Activated CD8-positive, alpha-beta memory T cell treated with anti-CD3 and anti-CD28 coated beads, Interleukin-2, amount 10 ng/mL, durations not matched to agents 7 days and 5 days (primary cell): ENCODE results near the gene PDPK1. TPM values are rescaled to one million over a fixed set of nuclear protein-coding genes. Genes with fewer than 3 reads are reported as not detected.

Experiments used
- ATAC-seq: fragments of 150-1000 bp; cut with Tn5 transposase; one replicate; pipeline ENCODE4 v1.10.0; 2021; ENCODE audit warnings: moderate library complexity
- CTCF ChIA-PET: fragments of 350-600 bp; sonication (Branson Sonifier 250); formaldehyde crosslinking; loops from one replicate; lab custom pipeline; 2021; ENCODE audit warnings: antibody characterized with exemption; lab: Charles Lee
- DNase-seq: peaks from one replicate; pipeline ENCODE4 v3.0.0-alpha.2; 2020
- H3K27ac Mint-ChIP-seq: one replicate; pipeline ENCODE4 v1.8.0; 2021; ENCODE audit warnings: mild to moderate bottlenecking, mixed read lengths
- H3K27me3 Mint-ChIP-seq: one replicate; pipeline ENCODE4 v1.8.0; 2021; ENCODE audit warnings: mixed read lengths
- H3K36me3 Mint-ChIP-seq: one replicate; pipeline ENCODE4 v1.8.0; 2021; ENCODE audit warnings: mild to moderate bottlenecking, mixed read lengths
- H3K4me1 Mint-ChIP-seq: one replicate; pipeline ENCODE4 v1.8.0; 2021; ENCODE audit warnings: mixed read lengths
- H3K4me3 Mint-ChIP-seq: one replicate; pipeline ENCODE4 v1.8.0; 2021; ENCODE audit warnings: mild to moderate bottlenecking, moderate library complexity, mixed read lengths
- H3K9me3 Mint-ChIP-seq: one replicate; pipeline ENCODE4 v1.8.0; 2022; ENCODE audit warnings: low read depth, mixed read lengths
- total RNA-seq, 2 experiments: library from RNA; stranded (reverse); gene quantifications; one replicate each; pipeline ENCODE4 v1.2.3, GENCODE V29; 2021

PDPK1 gene
- total RNA-seq, 2 experiments from 2014 or later, result 40.3 to 45.1 TPM

- Mint-ChIP-seq H3K4me3 (no peak overlapping the region), H3K27me3 (no peaks in the 10 kb centered on the region), H3K27ac (no peak overlapping the region), H3K36me3 (peaks cover 18% of the 10 kb centered on the region), H3K4me1 (peaks cover 4% of the 10 kb centered on the region), H3K9me3 (no peaks in the 10 kb centered on the region)
- ATAC-seq, result no peak
- peak; percentile 32 for DNase-seq
- CTCF ChIA-PET, result no interaction called here
Measured at GRCh38 chr16:2584729-2585650, 47.2 kb downstream of the PDPK1 start.

GRCh38 chr16:2585651-2586081 lies 47.8 kb downstream of the PDPK1 start:
- no peak for DNase-seq
- no peaks in the 10 kb centered on the region for H3K27me3 Mint-ChIP-seq
- peaks cover 23% of the 10 kb centered on the region for H3K36me3 Mint-ChIP-seq
- CTCF ChIA-PET, result no interaction called here
- no peak overlapping the region for H3K27ac Mint-ChIP-seq
- peaks cover 10% of the 10 kb centered on the region for H3K4me1 Mint-ChIP-seq
- no peaks in the 10 kb centered on the region for H3K9me3 Mint-ChIP-seq
- H3K4me3 Mint-ChIP-seq, result no peak overlapping the region
- no peak for ATAC-seq

GRCh38 chr16:2586241-2586640 lies 48.4 kb downstream of the PDPK1 start:
- no peak overlapping the region for H3K27ac Mint-ChIP-seq
- H3K4me1 Mint-ChIP-seq, result peaks cover 12% of the 10 kb centered on the region
- H3K27me3 Mint-ChIP-seq, result no peaks in the 10 kb centered on the region
- peaks cover 23% of the 10 kb centered on the region for H3K36me3 Mint-ChIP-seq
- DNase-seq, result no peak
- no peak for ATAC-seq
- CTCF ChIA-PET, result no interaction called here
- H3K9me3 Mint-ChIP-seq, result no peaks in the 10 kb centered on the region
- no peak overlapping the region for H3K4me3 Mint-ChIP-seq

- Mint-ChIP-seq H3K27me3 (no peaks in the 10 kb centered on the region), H3K4me1 (peaks cover 13% of the 10 kb centered on the region), H3K27ac (no peak overlapping the region), H3K4me3 (no peak overlapping the region), H3K36me3 (peaks cover 23% of the 10 kb centered on the region), H3K9me3 (no peaks in the 10 kb centered on the region)
- DNase-seq, result no peak
- ATAC-seq, result no peak
- CTCF ChIA-PET, result no interaction called here
Measured at GRCh38 chr16:2586901-2587480, 49.2 kb downstream of the PDPK1 start.

- Mint-ChIP-seq H3K4me1 (peaks cover 18% of the 10 kb centered on the region), H3K36me3 (peaks cover 23% of the 10 kb centered on the region), H3K27ac (no peak overlapping the region), H3K4me3 (no peak overlapping the region), H3K9me3 (no peaks in the 10 kb centered on the region), H3K27me3 (no peaks in the 10 kb centered on the region)
- ATAC-seq, result no peak
- DNase-seq, result no peak
- CTCF ChIA-PET, result no interaction called here
Measured at GRCh38 chr16:2587891-2588565, 50.2 kb downstream of the PDPK1 start.

GRCh38 chr16:2591476-2592240 lies 53.8 kb downstream of the PDPK1 start:
- DNase-seq, result no peak
- Mint-ChIP-seq H3K9me3 (no peaks in the 10 kb centered on the region), H3K4me3 (no peak overlapping the region), H3K27ac (no peak overlapping the region), H3K36me3 (peaks cover 23% of the 10 kb centered on the region), H3K27me3 (no peaks in the 10 kb centered on the region), H3K4me1 (peaks cover 35% of the 10 kb centered on the region)
- CTCF ChIA-PET, result interaction anchor here (0.8 kb wide), 1 partner anchor 322 kb away, joined by 3 read pairs; no protein-coding TSS in a partner anchor
- no peak for ATAC-seq

- Mint-ChIP-seq H3K27me3 (no peaks in the 10 kb centered on the region), H3K4me1 (peaks cover 35% of the 10 kb centered on the region), H3K27ac (no peak overlapping the region), H3K4me3 (no peak overlapping the region), H3K9me3 (no peaks in the 10 kb centered on the region), H3K36me3 (peaks cover 21% of the 10 kb centered on the region)
- CTCF ChIA-PET, result interaction anchor here (1.1 kb wide), 1 partner anchor 249 kb away, joined by 3 read pairs; no protein-coding TSS in a partner anchor
- DNase-seq, result no peak
- no peak for ATAC-seq
Measured at GRCh38 chr16:2592786-2593185, 55.0 kb downstream of the PDPK1 start.

- Mint-ChIP-seq H3K27ac (no peak overlapping the region), H3K9me3 (no peaks in the 10 kb centered on the region), H3K4me1 (peaks cover 26% of the 10 kb centered on the region), H3K36me3 (peaks cover 6% of the 10 kb centered on the region), H3K27me3 (no peaks in the 10 kb centered on the region), H3K4me3 (no peak overlapping the region)
- DNase-seq (no peak), ATAC-seq (no peak)
- CTCF ChIA-PET, result no interaction called here
Measured at GRCh38 chr16:2595393-2596205, 57.8 kb downstream of the PDPK1 start.

- CTCF ChIA-PET, result no interaction called here
- Mint-ChIP-seq H3K36me3 (peaks cover 6% of the 10 kb centered on the region), H3K9me3 (no peaks in the 10 kb centered on the region), H3K27ac (no peak overlapping the region), H3K4me1 (peaks cover 22% of the 10 kb centered on the region), H3K4me3 (no peak overlapping the region), H3K27me3 (no peaks in the 10 kb centered on the region)
- DNase-seq, result peak; percentile 36
- no peak for ATAC-seq
Measured at GRCh38 chr16:2596747-2597559, 59.1 kb downstream of the PDPK1 start.

GRCh38 chr16:2597560-2597902 lies 59.7 kb downstream of the PDPK1 start:
- ATAC-seq (no peak), DNase-seq (peak; percentile 34)
- no peak overlapping the region for H3K27ac Mint-ChIP-seq
- peaks cover 6% of the 10 kb centered on the region for H3K36me3 Mint-ChIP-seq
- H3K27me3 Mint-ChIP-seq, result no peaks in the 10 kb centered on the region
- H3K9me3 Mint-ChIP-seq, result no peaks in the 10 kb centered on the region
- H3K4me3 Mint-ChIP-seq, result no peak overlapping the region
- CTCF ChIA-PET, result no interaction called here
- H3K4me1 Mint-ChIP-seq, result peaks cover 23% of the 10 kb centered on the region

GRCh38 chr16:2598133-2598641 lies 60.4 kb downstream of the PDPK1 start:
- no peak overlapping the region for H3K27ac Mint-ChIP-seq
- DNase-seq, result peak; percentile 33
- H3K4me1 Mint-ChIP-seq, result peaks cover 20% of the 10 kb centered on the region
- H3K4me3 Mint-ChIP-seq, result no peak overlapping the region
- ATAC-seq, result no peak
- CTCF ChIA-PET, result no interaction called here
- H3K27me3 Mint-ChIP-seq, result no peaks in the 10 kb centered on the region
- no peaks in the 10 kb centered on the region for H3K9me3 Mint-ChIP-seq
- peaks cover 6% of the 10 kb centered on the region for H3K36me3 Mint-ChIP-seq

- no peaks in the 10 kb centered on the region for H3K9me3 Mint-ChIP-seq
- CTCF ChIA-PET, result no interaction called here
- H3K4me3 Mint-ChIP-seq, result no peak overlapping the region
- peaks cover 15% of the 10 kb centered on the region for H3K4me1 Mint-ChIP-seq
- DNase-seq (no peak), ATAC-seq (no peak)
- H3K27me3 Mint-ChIP-seq, result no peaks in the 10 kb centered on the region
- H3K27ac Mint-ChIP-seq, result peak overlapping the region; percentile 36
- peaks cover 3% of the 10 kb centered on the region for H3K36me3 Mint-ChIP-seq
Measured at GRCh38 chr16:2598723-2599122, 60.9 kb downstream of the PDPK1 start.
